ENCODE results near the gene PCBP2.
"Not testable (repeated sequence)": the region's sequence is repeated elsewhere in the genome, so short reads cannot be mapped to it uniquely, and the experiment has no call there.

Gene PCBP2

GRCh38 chr12:53430116-53430515 lies 21.8 kb upstream of the PCBP2 start:
- ATAC-seq = no peak
- TF ChIP-seq ARNTL (CRISPR knock-in tag; IDR thresholded peaks at IDR 0.05; ENCODE audit: borderline replicate concordance, low read depth) (no peak), ESRRG (CRISPR knock-in tag; IDR thresholded peaks at IDR 0.05) (no peak), ZFP3 (CRISPR knock-in tag; IDR thresholded peaks at IDR 0.05) (no peak), SNAI2 (CRISPR knock-in tag; IDR thresholded peaks at IDR 0.05) (no peak), PPARA (CRISPR knock-in tag; IDR thresholded peaks at IDR 0.05; ENCODE audit: borderline replicate concordance) (no peak), PATZ1 (CRISPR knock-in tag; IDR thresholded peaks at IDR 0.05; ENCODE audit: borderline replicate concordance) (no peak), ZNF70 (CRISPR knock-in tag; IDR thresholded peaks at IDR 0.05) (no peak), TCF4 (CRISPR knock-in tag; IDR thresholded peaks at IDR 0.05; ENCODE audit: borderline replicate concordance) (no peak), ISL1 (CRISPR knock-in tag; IDR thresholded peaks at IDR 0.05) (no peak), OSR1 (CRISPR knock-in tag; IDR thresholded peaks at IDR 0.05) (no peak), BACH2 (CRISPR knock-in tag; IDR thresholded peaks at IDR 0.05; ENCODE audit: borderline replicate concordance) (no peak), ZC3H10 (CRISPR knock-in tag; IDR thresholded peaks at IDR 0.05) (no peak), ZNF565 (CRISPR knock-in tag; conservative IDR thresholded peaks at IDR 0.05; ENCODE audit: low read depth) (no peak), ZNF8 (CRISPR knock-in tag; IDR thresholded peaks at IDR 0.05) (no peak)
- TF ChIP-seq, protein P1, sequence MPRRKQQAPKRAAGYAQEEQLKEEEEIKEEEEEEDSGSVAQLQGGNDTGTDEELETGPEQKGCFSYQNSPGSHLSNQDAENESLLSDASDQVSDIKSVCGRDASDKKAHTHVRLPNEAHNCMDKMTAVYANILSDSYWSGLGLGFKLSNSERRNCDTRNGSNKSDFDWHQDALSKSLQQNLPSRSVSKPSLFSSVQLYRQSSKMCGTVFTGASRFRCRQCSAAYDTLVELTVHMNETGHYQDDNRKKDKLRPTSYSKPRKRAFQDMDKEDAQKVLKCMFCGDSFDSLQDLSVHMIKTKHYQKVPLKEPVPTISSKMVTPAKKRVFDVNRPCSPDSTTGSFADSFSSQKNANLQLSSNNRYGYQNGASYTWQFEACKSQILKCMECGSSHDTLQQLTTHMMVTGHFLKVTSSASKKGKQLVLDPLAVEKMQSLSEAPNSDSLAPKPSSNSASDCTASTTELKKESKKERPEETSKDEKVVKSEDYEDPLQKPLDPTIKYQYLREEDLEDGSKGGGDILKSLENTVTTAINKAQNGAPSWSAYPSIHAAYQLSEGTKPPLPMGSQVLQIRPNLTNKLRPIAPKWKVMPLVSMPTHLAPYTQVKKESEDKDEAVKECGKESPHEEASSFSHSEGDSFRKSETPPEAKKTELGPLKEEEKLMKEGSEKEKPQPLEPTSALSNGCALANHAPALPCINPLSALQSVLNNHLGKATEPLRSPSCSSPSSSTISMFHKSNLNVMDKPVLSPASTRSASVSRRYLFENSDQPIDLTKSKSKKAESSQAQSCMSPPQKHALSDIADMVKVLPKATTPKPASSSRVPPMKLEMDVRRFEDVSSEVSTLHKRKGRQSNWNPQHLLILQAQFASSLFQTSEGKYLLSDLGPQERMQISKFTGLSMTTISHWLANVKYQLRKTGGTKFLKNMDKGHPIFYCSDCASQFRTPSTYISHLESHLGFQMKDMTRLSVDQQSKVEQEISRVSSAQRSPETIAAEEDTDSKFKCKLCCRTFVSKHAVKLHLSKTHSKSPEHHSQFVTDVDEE (CRISPR knock-in tag; IDR thresholded peaks at IDR 0.05) = no peak
- TF ChIP-seq, protein P2, sequence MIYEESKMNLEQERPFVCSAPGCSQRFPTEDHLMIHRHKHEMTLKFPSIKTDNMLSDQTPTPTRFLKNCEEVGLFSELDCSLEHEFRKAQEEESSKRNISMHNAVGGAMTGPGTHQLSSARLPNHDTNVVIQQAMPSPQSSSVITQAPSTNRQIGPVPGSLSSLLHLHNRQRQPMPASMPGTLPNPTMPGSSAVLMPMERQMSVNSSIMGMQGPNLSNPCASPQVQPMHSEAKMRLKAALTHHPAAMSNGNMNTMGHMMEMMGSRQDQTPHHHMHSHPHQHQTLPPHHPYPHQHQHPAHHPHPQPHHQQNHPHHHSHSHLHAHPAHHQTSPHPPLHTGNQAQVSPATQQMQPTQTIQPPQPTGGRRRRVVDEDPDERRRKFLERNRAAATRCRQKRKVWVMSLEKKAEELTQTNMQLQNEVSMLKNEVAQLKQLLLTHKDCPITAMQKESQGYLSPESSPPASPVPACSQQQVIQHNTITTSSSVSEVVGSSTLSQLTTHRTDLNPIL (CRISPR knock-in tag; IDR thresholded peaks at IDR 0.05; ENCODE audit: low read depth) = no peak
- TF ChIP-seq, protein P3, sequence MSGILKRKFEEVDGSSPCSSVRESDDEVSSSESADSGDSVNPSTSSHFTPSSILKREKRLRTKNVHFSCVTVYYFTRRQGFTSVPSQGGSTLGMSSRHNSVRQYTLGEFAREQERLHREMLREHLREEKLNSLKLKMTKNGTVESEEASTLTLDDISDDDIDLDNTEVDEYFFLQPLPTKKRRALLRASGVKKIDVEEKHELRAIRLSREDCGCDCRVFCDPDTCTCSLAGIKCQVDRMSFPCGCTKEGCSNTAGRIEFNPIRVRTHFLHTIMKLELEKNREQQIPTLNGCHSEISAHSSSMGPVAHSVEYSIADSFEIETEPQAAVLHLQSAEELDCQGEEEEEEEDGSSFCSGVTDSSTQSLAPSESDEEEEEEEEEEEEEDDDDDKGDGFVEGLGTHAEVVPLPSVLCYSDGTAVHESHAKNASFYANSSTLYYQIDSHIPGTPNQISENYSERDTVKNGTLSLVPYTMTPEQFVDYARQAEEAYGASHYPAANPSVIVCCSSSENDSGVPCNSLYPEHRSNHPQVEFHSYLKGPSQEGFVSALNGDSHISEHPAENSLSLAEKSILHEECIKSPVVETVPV (CRISPR knock-in tag; IDR thresholded peaks at IDR 0.05) = no peak
- TF ChIP-seq, protein P4, sequence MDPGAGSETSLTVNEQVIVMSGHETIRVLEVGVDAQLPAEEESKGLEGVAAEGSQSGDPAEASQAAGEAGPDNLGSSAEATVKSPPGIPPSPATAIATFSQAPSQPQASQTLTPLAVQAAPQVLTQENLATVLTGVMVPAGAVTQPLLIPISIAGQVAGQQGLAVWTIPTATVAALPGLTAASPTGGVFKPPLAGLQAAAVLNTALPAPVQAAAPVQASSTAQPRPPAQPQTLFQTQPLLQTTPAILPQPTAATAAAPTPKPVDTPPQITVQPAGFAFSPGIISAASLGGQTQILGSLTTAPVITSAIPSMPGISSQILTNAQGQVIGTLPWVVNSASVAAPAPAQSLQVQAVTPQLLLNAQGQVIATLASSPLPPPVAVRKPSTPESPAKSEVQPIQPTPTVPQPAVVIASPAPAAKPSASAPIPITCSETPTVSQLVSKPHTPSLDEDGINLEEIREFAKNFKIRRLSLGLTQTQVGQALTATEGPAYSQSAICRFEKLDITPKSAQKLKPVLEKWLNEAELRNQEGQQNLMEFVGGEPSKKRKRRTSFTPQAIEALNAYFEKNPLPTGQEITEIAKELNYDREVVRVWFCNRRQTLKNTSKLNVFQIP (CRISPR knock-in tag; IDR thresholded peaks at IDR 0.05; ENCODE audit: borderline replicate concordance, low read depth) = no peak

DNA sequence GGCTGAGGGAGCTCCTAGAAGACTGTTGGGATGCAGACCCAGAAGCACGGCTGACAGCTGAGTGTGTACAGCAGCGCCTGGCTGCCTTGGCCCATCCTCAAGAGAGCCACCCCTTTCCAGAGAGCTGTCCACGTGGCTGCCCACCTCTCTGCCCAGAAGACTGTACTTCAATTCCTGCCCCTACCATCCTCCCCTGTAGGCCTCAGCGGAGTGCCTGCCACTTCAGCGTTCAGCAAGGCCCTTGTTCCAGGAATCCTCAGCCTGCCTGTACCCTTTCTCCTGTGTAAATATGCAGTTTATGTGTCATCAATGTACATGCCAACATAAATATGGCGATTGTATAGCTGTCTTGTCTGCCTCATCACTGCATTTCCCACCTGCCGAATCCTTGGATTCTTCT lies 20.7 kb upstream of the PCBP2 start:
- TF ChIP-seq ZNF8 (CRISPR knock-in tag; IDR thresholded peaks at IDR 0.05) (no peak), ZC3H10 (CRISPR knock-in tag; IDR thresholded peaks at IDR 0.05) (no peak), PATZ1 (CRISPR knock-in tag; IDR thresholded peaks at IDR 0.05; ENCODE audit: borderline replicate concordance) (no peak), BACH2 (CRISPR knock-in tag; IDR thresholded peaks at IDR 0.05; ENCODE audit: borderline replicate concordance) (no peak), ZFP30 (CRISPR knock-in tag; IDR thresholded peaks at IDR 0.05) (no peak), ZNF565 (CRISPR knock-in tag; conservative IDR thresholded peaks at IDR 0.05; ENCODE audit: low read depth) (no peak), ZNF70 (CRISPR knock-in tag; IDR thresholded peaks at IDR 0.05) (no peak), CSDC2 (CRISPR knock-in tag; IDR thresholded peaks at IDR 0.05) (no peak), ISL1 (CRISPR knock-in tag; IDR thresholded peaks at IDR 0.05) (no peak)
- TF ChIP-seq, protein P4 (CRISPR knock-in tag; IDR thresholded peaks at IDR 0.05; ENCODE audit: borderline replicate concordance, low read depth) = no peak
- peak; percentile 12; the same call in 1 of the 3 replicates for ATAC-seq

DNA sequence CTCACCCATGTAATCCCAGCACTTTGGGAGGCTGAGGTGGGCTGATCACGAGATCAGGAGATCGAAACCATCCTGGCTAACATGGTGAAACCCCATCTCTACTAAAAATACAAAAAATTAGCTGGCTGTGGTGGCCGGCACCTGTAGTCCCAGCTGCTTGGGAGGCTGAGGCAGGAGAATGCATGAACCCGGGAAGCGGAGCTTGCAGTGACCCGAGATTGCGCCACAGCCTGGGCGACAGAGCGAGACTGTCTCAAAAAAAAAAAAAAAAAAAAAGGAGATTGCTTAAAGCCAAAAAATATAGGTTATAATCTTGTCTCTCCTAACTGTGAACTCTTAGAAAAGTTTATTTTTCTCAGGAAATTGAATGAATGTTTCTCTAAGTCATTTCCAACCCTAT lies 16.6 kb upstream of the PCBP2 start:
- ATAC-seq = not testable (repeated sequence)
